ENCODE results near the gene TGM2. TPM values are rescaled to one million over a fixed set of nuclear protein-coding genes. Genes with fewer than 3 reads are reported as not detected.

TGM2 gene
- total RNA-seq, 1 experiment from 2014 or later, result 2.3 TPM

Small RNAs within 50 kb of the gene (small RNA-seq; reads per million reads assigned to genes)
- gene RN7SL237P, result 0 reads per million in 2 experiments

Other genes starting within 250 kb of the TGM2 start
- gene TTI1, start 131.8 kb downstream of the TGM2 start, total RNA-seq (2014; rRNA removed; shearing (Covaris generic)), result 25.1 and 27.3 TPM in 2 replicates
- 23.3 and 30.3 TPM in 2 replicates for gene RPRD1B, start 131.5 kb downstream of the TGM2 start, total RNA-seq (2014; rRNA removed; shearing (Covaris generic))
- gene KIAA1755, start 95.5 kb upstream of the TGM2 start, total RNA-seq (2014; rRNA removed; shearing (Covaris generic)), result not detected in 2 replicates
- gene BPI, start 138.9 kb upstream of the TGM2 start, total RNA-seq (2014; rRNA removed; shearing (Covaris generic)), result not detected in 2 replicates
- gene LBP, start 181.2 kb upstream of the TGM2 start, total RNA-seq (2014; rRNA removed; shearing (Covaris generic)), result not detected in 2 replicates